Activated naive CD8-positive, alpha-beta T cell treated with anti-CD3 and anti-CD28 coated beads for 36 hours (primary cell): ENCODE results near the gene SLC7A10. TPM values are rescaled to one million over a fixed set of nuclear protein-coding genes. Genes with fewer than 3 reads are reported as not detected.
"Not testable (repeated sequence)": the region's sequence is repeated elsewhere in the genome, so short reads cannot be mapped to it uniquely, and the experiment has no call there.

Experiments
- DNase-seq: peaks from one replicate; pipeline ENCODE4 v3.0.0; 2021
- H3K27ac Mint-ChIP-seq: one replicate; pipeline ENCODE4 v1.8.0; 2022; ENCODE audit warnings: mild to moderate bottlenecking, moderate library complexity, mixed read lengths
- H3K27me3 Mint-ChIP-seq: one replicate; pipeline ENCODE4 v1.8.0; 2022; ENCODE audit warnings: mild to moderate bottlenecking, mixed read lengths
- H3K36me3 Mint-ChIP-seq: one replicate; pipeline ENCODE4 v1.8.0; 2021; ENCODE audit warnings: mild to moderate bottlenecking, mixed read lengths
- H3K4me1 Mint-ChIP-seq: one replicate; pipeline ENCODE4 v1.8.0; 2021; ENCODE audit warnings: mixed read lengths
- H3K4me3 Mint-ChIP-seq: one replicate; pipeline ENCODE4 v1.8.0; 2022; ENCODE audit warnings: mild to moderate bottlenecking, moderate library complexity, mixed read lengths
- H3K9me3 Mint-ChIP-seq: one replicate; pipeline ENCODE4 v1.8.0; 2022; ENCODE audit warnings: mixed read lengths
- total RNA-seq, 2 experiments: library from RNA; stranded (reverse); gene quantifications; one replicate each; pipeline ENCODE4 v1.2.3, GENCODE V29; 2021

Gene SLC7A10
- total RNA-seq, 2 experiments from 2014 or later: not detected

GRCh38 chr19:33220115-33220514, 5.5 kb downstream of the SLC7A10 start:
- Mint-ChIP-seq H3K27me3 (peaks cover 31% of the 10 kb centered on the region), H3K4me1 (peaks cover 3% of the 10 kb centered on the region), H3K36me3 (no peaks in the 10 kb centered on the region), H3K9me3 (no peaks in the 10 kb centered on the region), H3K27ac (no peak overlapping the region), H3K4me3 (no peak overlapping the region)
- DNase-seq: no peak

GRCh38 chr19:33219261-33219815, 6.3 kb downstream of the SLC7A10 start:
- H3K9me3 Mint-ChIP-seq: no peaks in the 10 kb centered on the region
- H3K4me3 Mint-ChIP-seq: no peak overlapping the region
- H3K36me3 Mint-ChIP-seq: no peaks in the 10 kb centered on the region
- H3K27me3 Mint-ChIP-seq: peaks cover 23% of the 10 kb centered on the region
- DNase-seq: no peak
- no peak overlapping the region for H3K27ac Mint-ChIP-seq
- no peaks in the 10 kb centered on the region for H3K4me1 Mint-ChIP-seq

GRCh38 chr19:33217881-33218280, 7.8 kb downstream of the SLC7A10 start:
- no peaks in the 10 kb centered on the region for H3K4me1 Mint-ChIP-seq
- no peaks in the 10 kb centered on the region for H3K9me3 Mint-ChIP-seq
- H3K4me3 Mint-ChIP-seq: no peak overlapping the region
- peaks cover 10% of the 10 kb centered on the region for H3K27me3 Mint-ChIP-seq
- no peaks in the 10 kb centered on the region for H3K36me3 Mint-ChIP-seq
- no peak for DNase-seq
- no peak overlapping the region for H3K27ac Mint-ChIP-seq

GRCh38 chr19:33216198-33216830, 9.3 kb downstream of the SLC7A10 start:
- Mint-ChIP-seq H3K4me3 (no peak overlapping the region), H3K9me3 (no peaks in the 10 kb centered on the region), H3K4me1 (no peaks in the 10 kb centered on the region), H3K27ac (no peak overlapping the region), H3K27me3 (peaks cover 4% of the 10 kb centered on the region), H3K36me3 (no peaks in the 10 kb centered on the region)
- no peak for DNase-seq

GRCh38 chr19:33215438-33216197, 10.0 kb downstream of the SLC7A10 start:
- H3K4me3 Mint-ChIP-seq: no peak overlapping the region
- no peak overlapping the region for H3K27ac Mint-ChIP-seq
- DNase-seq: no peak
- no peaks in the 10 kb centered on the region for H3K4me1 Mint-ChIP-seq
- H3K36me3 Mint-ChIP-seq: no peaks in the 10 kb centered on the region
- H3K9me3 Mint-ChIP-seq: no peaks in the 10 kb centered on the region
- H3K27me3 Mint-ChIP-seq: peaks cover 3% of the 10 kb centered on the region

GRCh38 chr19:33214596-33214995, 11.1 kb downstream of the SLC7A10 start:
- Mint-ChIP-seq H3K27ac (no peak overlapping the region), H3K4me3 (no peak overlapping the region), H3K36me3 (no peaks in the 10 kb centered on the region), H3K9me3 (no peaks in the 10 kb centered on the region), H3K27me3 (no peaks in the 10 kb centered on the region), H3K4me1 (no peaks in the 10 kb centered on the region)
- DNase-seq: no peak

GRCh38 chr19:33212436-33213172, 13.0 kb downstream of the SLC7A10 start:
- Mint-ChIP-seq H3K27me3 (no peaks in the 10 kb centered on the region), H3K9me3 (no peaks in the 10 kb centered on the region), H3K27ac (no peak overlapping the region), H3K4me3 (no peak overlapping the region), H3K36me3 (no peaks in the 10 kb centered on the region), H3K4me1 (no peaks in the 10 kb centered on the region)
- no peak for DNase-seq

GRCh38 chr19:33211794-33212435, 13.7 kb downstream of the SLC7A10 start:
- Mint-ChIP-seq H3K4me3 (no peak overlapping the region), H3K27me3 (no peaks in the 10 kb centered on the region), H3K9me3 (no peaks in the 10 kb centered on the region), H3K36me3 (no peaks in the 10 kb centered on the region), H3K4me1 (no peaks in the 10 kb centered on the region), H3K27ac (no peak overlapping the region)
- DNase-seq: no peak

- Mint-ChIP-seq H3K4me3 (no peak overlapping the region), H3K4me1 (no peaks in the 10 kb centered on the region), H3K9me3 (no peaks in the 10 kb centered on the region), H3K36me3 (no peaks in the 10 kb centered on the region), H3K27me3 (no peaks in the 10 kb centered on the region), H3K27ac (no peak overlapping the region)
- DNase-seq: no peak
Observed at GRCh38 chr19:33210266-33210940, 15.2 kb downstream of the SLC7A10 start.

- DNase-seq, H3K4me1 Mint-ChIP-seq, H3K27me3 Mint-ChIP-seq, H3K9me3 Mint-ChIP-seq, H3K4me3 Mint-ChIP-seq, H3K27ac Mint-ChIP-seq, H3K36me3 Mint-ChIP-seq: not testable (repeated sequence)
Observed at GRCh38 chr19:33209850-33210230, 15.8 kb downstream of the SLC7A10 start.

GRCh38 chr19:33208904-33209849, 16.5 kb downstream of the SLC7A10 start:
- Mint-ChIP-seq H3K36me3 (no peaks in the 10 kb centered on the region), H3K4me1 (no peaks in the 10 kb centered on the region), H3K9me3 (no peaks in the 10 kb centered on the region)

GRCh38 chr19:33208371-33208895, 17.2 kb downstream of the SLC7A10 start:
- Mint-ChIP-seq H3K36me3 (no peaks in the 10 kb centered on the region), H3K4me1 (no peaks in the 10 kb centered on the region), H3K27me3 (no peaks in the 10 kb centered on the region), H3K27ac (no peak overlapping the region), H3K9me3 (no peaks in the 10 kb centered on the region), H3K4me3 (no peak overlapping the region)
- DNase-seq: no peak

More at GRCh38 chr19:33208904-33209849, 16.5 kb downstream of the SLC7A10 start:
- Mint-ChIP-seq H3K27me3 (no peaks in the 10 kb centered on the region), H3K27ac (no peak overlapping the region), H3K4me3 (no peak overlapping the region)
- DNase-seq: no peak

GRCh38 chr19:33207903-33208302, 17.7 kb downstream of the SLC7A10 start:
- Mint-ChIP-seq H3K9me3 (no peaks in the 10 kb centered on the region), H3K27ac (no peak overlapping the region), H3K36me3 (no peaks in the 10 kb centered on the region), H3K4me1 (no peaks in the 10 kb centered on the region), H3K4me3 (no peak overlapping the region), H3K27me3 (no peaks in the 10 kb centered on the region)
- DNase-seq: no peak
